Mesendoderm (in vitro differentiated cells): Measurements from ENCODE around the gene CDC25C.
A peak's percentile ranks its signal among the peaks of the same experiment; 100 is the strongest.
"Not testable (repeated sequence)": the region's sequence is repeated elsewhere in the genome, so short reads cannot be mapped to it uniquely, and the experiment has no call there.

Experiments used
- DNase-seq: peaks from one replicate; pipeline ENCODE4 v3.0.0; 2013
- H2AK5ac ChIP-seq: 2 replicates; pipeline ENCODE4 v1.6.1; 2013; ENCODE audit warnings: low read length, inconsistent platforms
- H2BK120ac ChIP-seq: 2 replicates; pipeline ENCODE4 v1.6.1; 2013; ENCODE audit warnings: low read depth, mild to moderate bottlenecking, low read length, moderate library complexity, mixed read lengths
- H2BK15ac ChIP-seq: replicated peaks from 2 replicates; pipeline ENCODE4 v1.6.1; 2013; ENCODE audit warnings: low read depth, mild to moderate bottlenecking, moderate library complexity
- H2BK5ac ChIP-seq: 2 replicates; pipeline ENCODE4 v1.6.1; 2013; ENCODE audit warnings: low read length, inconsistent platforms
- H3K18ac ChIP-seq: 2 replicates; pipeline ENCODE4 v1.6.1; 2013; ENCODE audit warnings: mild to moderate bottlenecking, low read length, mixed read lengths
- H3K23ac ChIP-seq: one replicate; pipeline ENCODE4 v1.6.1; 2013; ENCODE audit warnings: low read length
- H3K27ac ChIP-seq: 2 replicates; pipeline ENCODE4 v1.5.1; 2013; ENCODE audit warnings: low read depth, mild to moderate bottlenecking, inconsistent platforms, low read length, moderate library complexity
- H3K27me3 ChIP-seq: 2 replicates; pipeline ENCODE4 v1.6.1; 2013; ENCODE audit warnings: low read length, control low read depth, mild to moderate bottlenecking, inconsistent platforms; ENCODE audit not compliant: insufficient read depth, poor library complexity
- H3K36me3 ChIP-seq: 2 replicates; pipeline ENCODE4 v1.6.1; 2013; ENCODE audit warnings: low read length, inconsistent platforms; ENCODE audit not compliant: control insufficient read depth, insufficient read depth
- H3K4ac ChIP-seq: one replicate; pipeline ENCODE4 v1.6.1; 2013; ENCODE audit warnings: low read depth, mild to moderate bottlenecking, low read length, moderate library complexity
- H3K4me1 ChIP-seq: 2 replicates; pipeline ENCODE4 v1.6.1; 2013; ENCODE audit warnings: low read depth, low read length, inconsistent platforms; ENCODE audit not compliant: control insufficient read depth
- H3K4me2 ChIP-seq: 2 replicates; pipeline ENCODE4 v1.6.1; 2013; ENCODE audit warnings: low read length
- H3K4me3 ChIP-seq: 2 replicates; pipeline ENCODE4 v1.5.1; 2013; ENCODE audit warnings: mild to moderate bottlenecking, low read length
- H3K56ac ChIP-seq: one replicate; pipeline ENCODE4 v1.6.1; 2013; ENCODE audit warnings: low read length
- H3K79me1 ChIP-seq: 2 replicates; pipeline ENCODE4 v1.6.1; 2013; ENCODE audit warnings: low read length, inconsistent platforms
- H3K79me2 ChIP-seq: 2 replicates; pipeline ENCODE4 v1.6.1; 2013; ENCODE audit warnings: mild to moderate bottlenecking, low read length; ENCODE audit not compliant: control insufficient read depth, insufficient read depth
- H3K9ac ChIP-seq: 2 replicates; pipeline ENCODE4 v1.6.1; 2013; ENCODE audit warnings: low read length, inconsistent platforms
- H4K5ac ChIP-seq: one replicate; pipeline ENCODE4 v1.6.1; 2013; ENCODE audit warnings: low read length
- H4K8ac ChIP-seq: one replicate; pipeline ENCODE4 v1.6.1; 2013; ENCODE audit warnings: low read depth, mild to moderate bottlenecking, control low read depth, low read length, moderate library complexity
- WGBS: extraction: QIAGEN DNeasy Blood & Tissue Kit; methylation state at CpG from one replicate; pipeline ENCODE4 v1.1.7; 2013; ENCODE audit warnings: low lambda C conversion rate, missing lambda C conversion rate; ENCODE audit not compliant: insufficient coverage; ENCODE audit errors: extremely low coverage; 5-methylcytosine and 5-hydroxymethylcytosine counted together

CDC25C gene

GRCh38 chr5:138258704-138259292, 72.8 kb downstream of the CDC25C start:
- H2BK120ac ChIP-seq = no peak overlapping the region
- WGBS = no CpG with 5 or more reads among the region's 4 CpGs
- no peak overlapping the region for H3K4me3 ChIP-seq
- no peak overlapping the region for H2BK15ac ChIP-seq
- DNase-seq = no peak
- no peak overlapping the region for H3K18ac ChIP-seq
- H3K4me1 ChIP-seq = no peaks in the 10 kb centered on the region
- H4K5ac ChIP-seq = no peak overlapping the region
- no peaks in the 10 kb centered on the region for H3K27me3 ChIP-seq
- H4K8ac ChIP-seq = no peak overlapping the region
- H3K4me2 ChIP-seq = no peak overlapping the region
- no peak overlapping the region for H2BK5ac ChIP-seq
- no peaks in the 10 kb centered on the region for H3K79me2 ChIP-seq
- H3K9ac ChIP-seq = no peak overlapping the region
- H3K36me3 ChIP-seq = no peaks in the 10 kb centered on the region
- H3K4ac ChIP-seq = no peak overlapping the region
- H3K56ac ChIP-seq = no peak overlapping the region
- H3K79me1 ChIP-seq = no peaks in the 10 kb centered on the region
- H2AK5ac ChIP-seq = no peak overlapping the region
- H3K23ac ChIP-seq = no peak overlapping the region
- H3K27ac ChIP-seq = no peak overlapping the region

- no peaks in the 10 kb centered on the region for H3K27me3 ChIP-seq
- no peak overlapping the region for H2BK5ac ChIP-seq
- no peaks in the 10 kb centered on the region for H3K79me2 ChIP-seq
- no peak overlapping the region for H2BK15ac ChIP-seq
- no peaks in the 10 kb centered on the region for H3K4me1 ChIP-seq
- no peak overlapping the region for H3K4ac ChIP-seq
- no peak overlapping the region for H3K27ac ChIP-seq
- H2BK120ac ChIP-seq = no peak overlapping the region
- H3K4me3 ChIP-seq = no peak overlapping the region
- no peaks in the 10 kb centered on the region for H3K36me3 ChIP-seq
- H4K5ac ChIP-seq = no peak overlapping the region
- no peaks in the 10 kb centered on the region for H3K79me1 ChIP-seq
- H3K23ac ChIP-seq = no peak overlapping the region
- no peak for DNase-seq
- H3K4me2 ChIP-seq = no peak overlapping the region
- H2AK5ac ChIP-seq = no peak overlapping the region
- H3K56ac ChIP-seq = no peak overlapping the region
- H3K9ac ChIP-seq = no peak overlapping the region
- H3K18ac ChIP-seq = no peak overlapping the region
- no peak overlapping the region for H4K8ac ChIP-seq
- WGBS = no CpG with 5 or more reads among the region's 29 CpGs
Measured at GRCh38 chr5:138257583-138257982, 74.0 kb downstream of the CDC25C start.

GRCh38 chr5:138252944-138253343, 78.7 kb downstream of the CDC25C start:
- Histone ChIP-seq H3K9ac (no peak overlapping the region), H4K8ac (no peak overlapping the region)

GRCh38 chr5:138247800-138248199, 83.8 kb downstream of the CDC25C start:
- not testable (repeated sequence) for H3K27me3 ChIP-seq, H2AK5ac ChIP-seq, H3K23ac ChIP-seq, H4K5ac ChIP-seq, H3K27ac ChIP-seq, H3K79me2 ChIP-seq, H3K36me3 ChIP-seq, H3K9ac ChIP-seq, H3K79me1 ChIP-seq, H3K18ac ChIP-seq, H3K4me1 ChIP-seq, H4K8ac ChIP-seq, H3K4me2 ChIP-seq, H3K56ac ChIP-seq, H2BK15ac ChIP-seq, H2BK120ac ChIP-seq, H3K4ac ChIP-seq, H3K4me3 ChIP-seq, H2BK5ac ChIP-seq
- WGBS = no CpG with 5 or more reads among the region's 2 CpGs
- DNase-seq = peak; percentile 88

More at GRCh38 chr5:138252944-138253343, 78.7 kb downstream of the CDC25C start:
- H3K23ac ChIP-seq = no peak overlapping the region
- H3K4ac ChIP-seq = no peak overlapping the region
- no peak overlapping the region for H3K18ac ChIP-seq
- DNase-seq = no peak
- H3K36me3 ChIP-seq = no peaks in the 10 kb centered on the region
- no peaks in the 10 kb centered on the region for H3K27me3 ChIP-seq
- no peak overlapping the region for H3K27ac ChIP-seq
- no peak overlapping the region for H3K56ac ChIP-seq
- no peak overlapping the region for H3K4me3 ChIP-seq
- no peak overlapping the region for H2BK5ac ChIP-seq
- H2BK120ac ChIP-seq = no peak overlapping the region
- H2BK15ac ChIP-seq = no peak overlapping the region
- no peaks in the 10 kb centered on the region for H3K4me1 ChIP-seq
- H3K79me2 ChIP-seq = no peaks in the 10 kb centered on the region
- H4K5ac ChIP-seq = no peak overlapping the region
- H3K4me2 ChIP-seq = no peak overlapping the region
- no peak overlapping the region for H2AK5ac ChIP-seq
- no peaks in the 10 kb centered on the region for H3K79me1 ChIP-seq
- no CpG with 5 or more reads among the region's 3 CpGs for WGBS

GRCh38 chr5:138246822-138247221, 84.8 kb downstream of the CDC25C start:
- no peak for DNase-seq
- peaks cover 2% of the 10 kb centered on the region for H3K4me1 ChIP-seq
- no peak overlapping the region for H3K23ac ChIP-seq
- peaks cover 7% of the 10 kb centered on the region for H3K27me3 ChIP-seq
- H3K79me2 ChIP-seq = no peaks in the 10 kb centered on the region
- no peak overlapping the region for H3K4me3 ChIP-seq
- H4K8ac ChIP-seq = no peak overlapping the region
- H3K27ac ChIP-seq = no peak overlapping the region
- no peak overlapping the region for H2AK5ac ChIP-seq
- H3K79me1 ChIP-seq = no peaks in the 10 kb centered on the region
- no peak overlapping the region for H3K9ac ChIP-seq
- WGBS = no CpG with 5 or more reads among the region's 4 CpGs
- H3K4me2 ChIP-seq = no peak overlapping the region
- H3K36me3 ChIP-seq = no peaks in the 10 kb centered on the region
- H2BK15ac ChIP-seq = no peak overlapping the region
- H3K18ac ChIP-seq = no peak overlapping the region
- H2BK5ac ChIP-seq = no peak overlapping the region
- no peak overlapping the region for H3K56ac ChIP-seq
- H4K5ac ChIP-seq = no peak overlapping the region
- no peak overlapping the region for H2BK120ac ChIP-seq
- H3K4ac ChIP-seq = no peak overlapping the region

DNA sequence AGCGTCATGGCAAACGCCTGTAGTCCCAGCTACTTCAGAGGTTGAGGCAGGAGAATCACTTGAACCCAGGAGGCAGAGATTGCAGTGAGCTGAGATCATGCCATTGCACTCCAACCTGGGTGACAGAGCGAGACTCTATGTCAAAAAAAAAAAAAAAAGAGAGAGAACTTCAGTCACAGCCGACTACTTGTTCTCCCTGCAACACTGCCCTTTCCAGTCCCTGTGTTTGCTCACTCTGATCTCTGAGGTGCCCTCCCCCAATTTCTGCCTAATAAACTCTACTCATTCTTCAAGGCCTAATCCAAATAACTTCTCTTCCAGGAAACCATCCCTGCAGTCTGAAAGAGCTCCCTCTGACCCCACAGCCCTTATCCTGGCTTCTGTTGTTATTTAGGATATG, 85.3 kb downstream of the CDC25C start:
- Histone ChIP-seq H3K9ac (no peak overlapping the region), H3K4ac (no peak overlapping the region), H3K23ac (no peak overlapping the region), H3K18ac (no peak overlapping the region), H3K36me3 (no peaks in the 10 kb centered on the region), H3K4me3 (no peak overlapping the region), H3K4me2 (no peak overlapping the region), H3K56ac (no peak overlapping the region), H2BK15ac (no peak overlapping the region), H3K27ac (no peak overlapping the region), H2BK5ac (no peak overlapping the region), H3K79me2 (no peaks in the 10 kb centered on the region), H3K4me1 (peaks cover 2% of the 10 kb centered on the region), H4K8ac (no peak overlapping the region), H3K27me3 (peaks cover 7% of the 10 kb centered on the region), H4K5ac (no peak overlapping the region), H2AK5ac (no peak overlapping the region), H3K79me1 (no peaks in the 10 kb centered on the region), H2BK120ac (peak overlapping the region; percentile 14)
- DNase-seq = no peak
- no CpG with 5 or more reads among the region's 4 CpGs for WGBS
